Endothelial cell of umbilical vein (primary cell): ENCODE measurements around the gene CIROP. TPM values are rescaled to one million over a fixed set of nuclear protein-coding genes. Genes with fewer than 3 reads are reported as not detected.

Experiments used
- BruUV-seq: library from RNA; stranded (reverse); fragments of 400-500 nt; replicated peaks from 2 replicates; lab custom pipeline; 2021; lab: Mats Ljungman, UMichigan
- CTCF ChIA-PET: fragments of 300-600, 350-600 bp; sonication (Branson Sonifier 250); formaldehyde crosslinking; loops from one replicate; lab custom pipeline; 2021; ENCODE audit warnings: antibody characterized with exemption, inconsistent platforms; lab: Charles Lee
- POLR2A ChIA-PET: fragments of 300-600, 350-600 bp; sonication (Branson Sonifier 250); formaldehyde crosslinking; loops from one replicate; lab custom pipeline; 2021; ENCODE audit warnings: antibody characterized with exemption, inconsistent platforms; lab: Charles Lee
- DNase-seq: peaks from one replicate; pipeline ENCODE4 v3.0.0-alpha.2; 2011; ENCODE audit warnings: low read depth, low spot score
- FAIRE-seq: peaks from 2 replicates; lab custom pipeline; 2011; peaks lifted over from hg19 to GRCh38; lab: Jason Lieb, UNC
- H2AFZ ChIP-seq: 2 replicates; pipeline ENCODE4 v1.6.0; 2012; ENCODE audit warnings: low read depth, low read length, control low read depth, inconsistent platforms
- H3K27ac ChIP-seq: 2 replicates; pipeline ENCODE4 v1.5.1; 2011; ENCODE audit warnings: low read depth, mild to moderate bottlenecking, control low read depth, low read length, moderate library complexity; ENCODE audit not compliant: insufficient read depth
- H3K27me3 ChIP-seq, 2 experiments: 2 replicates each; pipeline versions ENCODE4 v1.6.0 to v1.6.1; 2011; ENCODE audit warnings: low read length in 2 of 2, mixed read lengths in 1 of 2; ENCODE audit not compliant: control insufficient read depth in 2 of 2, insufficient read depth in 2 of 2
- H3K36me3 ChIP-seq, 2 experiments: 2 replicates in 1 of 2; 3 replicates in 1 of 2; pipeline ENCODE4 v1.5.1; 2011; ENCODE audit warnings: low read length in 2 of 2, mild to moderate bottlenecking in 1 of 2, moderate library complexity in 1 of 2; ENCODE audit not compliant: control insufficient read depth in 2 of 2, insufficient read depth in 2 of 2; ENCODE audit errors: extremely low read depth in 1 of 2
- H3K4me1 ChIP-seq: 3 replicates; pipeline ENCODE4 v1.5.1; 2011; ENCODE audit warnings: mild to moderate bottlenecking, low read length; ENCODE audit not compliant: control insufficient read depth, insufficient read depth; ENCODE audit errors: extremely low read depth
- H3K4me2 ChIP-seq: 2 replicates; pipeline ENCODE4 v1.6.1; 2011; ENCODE audit warnings: low read length, control low read depth, mixed read lengths; ENCODE audit not compliant: insufficient read depth
- H3K4me3 ChIP-seq, 3 experiments: fragments of 200-600 bp in 1 of 3; sonication (generic), shearing (Covaris generic) in 1 of 3; replicated peaks in 1 of 3; 2 replicates each; pipeline ENCODE4 v1.5.1; 2011 to 2016; ENCODE audit warnings: control low read depth in 3 of 3, low read length in 3 of 3, mild to moderate bottlenecking in 2 of 3, inconsistent platforms in 1 of 3, low read depth in 1 of 3, moderate library complexity in 1 of 3; ENCODE audit not compliant: insufficient read depth in 1 of 3
- H3K79me2 ChIP-seq: 2 replicates; pipeline ENCODE4 v1.6.0; 2012; ENCODE audit warnings: low read length, inconsistent platforms; ENCODE audit not compliant: control insufficient read depth, insufficient read depth
- H3K9ac ChIP-seq: replicated peaks from 2 replicates; pipeline ENCODE3; 2011; ENCODE audit warnings: low read length, control low read depth; ENCODE audit not compliant: insufficient read depth; ENCODE audit errors: extremely low read depth
- H3K9me1 ChIP-seq: replicated peaks from 3 replicates; pipeline ENCODE4 v1.6.0; 2011; ENCODE audit warnings: mild to moderate bottlenecking, low read length; ENCODE audit not compliant: control insufficient read depth, insufficient read depth; ENCODE audit errors: extremely low read depth
- H3K9me3 ChIP-seq: replicated peaks from 2 replicates; pipeline ENCODE4 v1.5.1; 2012; ENCODE audit warnings: low read length, inconsistent platforms; ENCODE audit not compliant: control insufficient read depth, insufficient read depth
- H4K20me1 ChIP-seq: replicated peaks from 2 replicates; pipeline ENCODE3; 2011; ENCODE audit warnings: mild to moderate bottlenecking, low read length; ENCODE audit not compliant: control insufficient read depth, insufficient read depth; ENCODE audit errors: extremely low read depth
- EZH2 ChIP-seq: IDR thresholded peaks from 2 replicates; pipeline ENCODE4 v1.6.1; 2012; ENCODE audit warnings: borderline replicate concordance, low read depth, mild to moderate bottlenecking, moderate library complexity, low read length, inconsistent platforms; ENCODE audit not compliant: severe bottlenecking
- FOS ChIP-seq: IDR thresholded peaks from 2 replicates; pipeline ENCODE4 v1.6.1; 2011; ENCODE audit warnings: mild to moderate bottlenecking, low read length, moderate library complexity, borderline replicate concordance; ENCODE audit not compliant: insufficient read depth
- GATA2 ChIP-seq: IDR thresholded peaks from 2 replicates; pipeline ENCODE4 v1.7.0; 2011; ENCODE audit warnings: low read depth, mild to moderate bottlenecking, moderate library complexity, mixed read lengths, low read length; ENCODE audit not compliant: insufficient read length, insufficient read depth
- JUN ChIP-seq: IDR thresholded peaks from 2 replicates; pipeline ENCODE4 v1.6.1; 2011; ENCODE audit warnings: borderline replicate concordance, low read depth; ENCODE audit not compliant: insufficient read length, insufficient read depth
- MYC ChIP-seq: IDR thresholded peaks from one replicate; pipeline ENCODE4 v1.6.1; 2011; ENCODE audit warnings: mild to moderate bottlenecking, low read depth, low read length
- POLR2A ChIP-seq: IDR thresholded peaks from 2 replicates; pipeline ENCODE4 v1.6.1; 2012; ENCODE audit warnings: low read depth, mild to moderate bottlenecking, control low read depth, low read length
- POLR2AphosphoS5 ChIP-seq: IDR thresholded peaks from 2 replicates; pipeline ENCODE4 v1.6.1; 2012; ENCODE audit warnings: low read depth, mild to moderate bottlenecking, control low read depth, low read length, moderate library complexity; ENCODE audit not compliant: insufficient read depth
- dilution Hi-C: fragments of 300-500 bp; cut with MboI; formaldehyde crosslinking; loops from one replicate; pipeline ENCODE4 v1.15.0; 2019; ENCODE audit warnings: low sequenced_read_pairs; ENCODE audit not compliant: extremely low pct_ligation_motif_present
- intact Hi-C: fragments of 100-400 bp; cut with micrococcal nuclease; formaldehyde crosslinking; loops from one replicate; pipeline ENCODE4 v1.10.0; 2022
- polyA plus RNA-seq, 4 experiments: library from polyadenylated mRNA; depleted of rRNA in 3 of 4; stranded (reverse) in 3 of 4; unstranded in 1 of 4; fragments of >200 nt; gene quantifications; 2 replicates each; pipeline versions ENCODE4 v1.2.1 to v1.2.3, GENCODE V29; 2011 to 2012; ENCODE audit warnings: missing spikeins in 1 of 4
- total RNA-seq: library from RNA; stranded (reverse); gene quantifications from 2 replicates; pipeline ENCODE4 v1.2.3, GENCODE V29; 2021
- TF ChIP-seq, protein P1 (sequence below): IDR thresholded peaks from 2 replicates; pipeline ENCODE4 v1.6.1; 2011; ENCODE audit not compliant: insufficient read depth, insufficient read length
- TF ChIP-seq, protein P2 (sequence below), 2 donors: IDR thresholded peaks; 1 replicate in 1 of 2; 2 replicates in 1 of 2; pipeline ENCODE4 v1.5.1; 2011; ENCODE audit warnings: low read length in 2 of 2, mild to moderate bottlenecking in 2 of 2, moderate library complexity in 2 of 2, control low read depth in 1 of 2, inconsistent platforms in 1 of 2, low read depth in 1 of 2; ENCODE audit not compliant: insufficient read depth in 1 of 2; ENCODE audit errors: extremely low read depth in 1 of 2

Gene CIROP
- total and polyA plus RNA-seq, 2 donors (not counting 3 experiments of a cell fraction or from before 2014, with no cell fraction given) = not detected

DNA sequence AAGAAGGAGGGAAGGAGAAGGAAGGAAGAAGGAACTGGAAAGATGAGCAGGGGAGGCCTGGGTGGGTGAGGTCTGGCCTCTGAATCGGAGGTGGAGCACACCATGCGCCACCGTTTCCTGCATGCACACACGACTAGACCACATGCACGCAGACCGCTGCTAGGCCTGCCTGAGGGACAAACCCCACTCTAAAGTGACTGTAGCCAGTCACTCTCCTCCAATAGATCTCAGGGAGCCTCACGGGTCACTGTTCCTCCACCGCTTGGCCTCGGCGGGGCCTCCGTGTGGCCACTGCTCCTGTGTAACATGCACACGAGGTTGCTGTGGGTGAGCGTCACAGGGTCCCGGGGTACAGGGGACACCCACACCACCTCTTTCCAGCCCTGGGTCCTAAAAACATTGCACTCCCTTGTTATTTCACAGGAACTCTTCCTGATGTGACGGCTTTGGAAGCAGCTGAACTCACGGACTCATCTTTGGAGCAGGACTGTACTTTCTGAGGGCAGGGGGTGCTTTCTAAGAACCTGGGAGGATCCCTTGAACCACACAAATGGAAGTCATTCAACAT is 31.9 kb upstream of the CIROP start:
- POLR2A ChIA-PET = no interaction called here

More for the DNA sequence above, 31.9 kb upstream of the CIROP start:
- Histone ChIP-seq H4K20me1 (no peaks in the 10 kb centered on the region), H3K27me3 (no peaks in the 10 kb centered on the region), H2AFZ (no peak overlapping the region), H3K9me1 (no peaks in the 10 kb centered on the region), H3K4me1 (peaks cover 8% of the 10 kb centered on the region), H3K4me2 (no peak overlapping the region), H3K36me3 (no peaks in the 10 kb centered on the region), H3K9me3 (no peaks in the 10 kb centered on the region), H3K9ac (no peak overlapping the region), H3K4me3 (no peak overlapping the region), H3K27ac (no peak overlapping the region), H3K79me2 (no peaks in the 10 kb centered on the region)
- intact Hi-C loops (no loop called here), dilution Hi-C loops (no loop called here)
- BruUV-seq = no TSS peak
- DNase-seq (no peak), FAIRE-seq (no peak)
- TF ChIP-seq POLR2AphosphoS5 (no peak), MYC (no peak), FOS (no peak), POLR2A (no peak), EZH2 (no peak), JUN (no peak), GATA2 (no peak)
- TF ChIP-seq, protein P1, sequence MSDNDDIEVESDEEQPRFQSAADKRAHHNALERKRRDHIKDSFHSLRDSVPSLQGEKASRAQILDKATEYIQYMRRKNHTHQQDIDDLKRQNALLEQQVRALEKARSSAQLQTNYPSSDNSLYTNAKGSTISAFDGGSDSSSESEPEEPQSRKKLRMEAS = no peak
- TF ChIP-seq, protein P2, sequence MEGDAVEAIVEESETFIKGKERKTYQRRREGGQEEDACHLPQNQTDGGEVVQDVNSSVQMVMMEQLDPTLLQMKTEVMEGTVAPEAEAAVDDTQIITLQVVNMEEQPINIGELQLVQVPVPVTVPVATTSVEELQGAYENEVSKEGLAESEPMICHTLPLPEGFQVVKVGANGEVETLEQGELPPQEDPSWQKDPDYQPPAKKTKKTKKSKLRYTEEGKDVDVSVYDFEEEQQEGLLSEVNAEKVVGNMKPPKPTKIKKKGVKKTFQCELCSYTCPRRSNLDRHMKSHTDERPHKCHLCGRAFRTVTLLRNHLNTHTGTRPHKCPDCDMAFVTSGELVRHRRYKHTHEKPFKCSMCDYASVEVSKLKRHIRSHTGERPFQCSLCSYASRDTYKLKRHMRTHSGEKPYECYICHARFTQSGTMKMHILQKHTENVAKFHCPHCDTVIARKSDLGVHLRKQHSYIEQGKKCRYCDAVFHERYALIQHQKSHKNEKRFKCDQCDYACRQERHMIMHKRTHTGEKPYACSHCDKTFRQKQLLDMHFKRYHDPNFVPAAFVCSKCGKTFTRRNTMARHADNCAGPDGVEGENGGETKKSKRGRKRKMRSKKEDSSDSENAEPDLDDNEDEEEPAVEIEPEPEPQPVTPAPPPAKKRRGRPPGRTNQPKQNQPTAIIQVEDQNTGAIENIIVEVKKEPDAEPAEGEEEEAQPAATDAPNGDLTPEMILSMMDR (IDR thresholded peaks at IDR 0.05; ENCODE audit: extremely low read depth in 1 of 2, insufficient read depth in 1 of 2, low read depth in 1 of 2, low read length in 2 of 2) = no peak
- CTCF ChIA-PET = interaction anchor here (1.3 kb wide), 1 partner anchor 16 kb away, joined by 8 read pairs; no protein-coding TSS in a partner anchor
